Measurements from ENCODE around the gene SETD4.

The SETD4 gene

DNA sequence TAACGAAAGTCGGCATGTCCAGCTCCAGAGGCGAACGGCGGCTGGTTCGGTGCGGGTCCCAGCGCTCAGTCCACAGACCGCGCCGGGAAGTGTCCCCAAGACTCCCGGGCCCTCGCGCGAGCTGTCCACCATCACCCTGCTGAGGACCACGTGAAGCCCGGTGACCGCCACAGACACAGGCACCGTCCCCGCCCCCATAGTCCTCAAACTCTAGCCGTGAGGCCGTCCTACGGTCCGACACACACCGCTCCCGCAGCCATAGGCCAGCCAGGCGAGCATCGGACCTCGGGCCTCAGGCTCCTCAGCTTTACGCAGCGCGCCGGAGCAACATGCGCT, 535 bp downstream of the SETD4 start:
- DNase-seq (ENCODE audit: insufficient read length, low spot score), result no peak
- TF ChIP-seq, protein P1, sequence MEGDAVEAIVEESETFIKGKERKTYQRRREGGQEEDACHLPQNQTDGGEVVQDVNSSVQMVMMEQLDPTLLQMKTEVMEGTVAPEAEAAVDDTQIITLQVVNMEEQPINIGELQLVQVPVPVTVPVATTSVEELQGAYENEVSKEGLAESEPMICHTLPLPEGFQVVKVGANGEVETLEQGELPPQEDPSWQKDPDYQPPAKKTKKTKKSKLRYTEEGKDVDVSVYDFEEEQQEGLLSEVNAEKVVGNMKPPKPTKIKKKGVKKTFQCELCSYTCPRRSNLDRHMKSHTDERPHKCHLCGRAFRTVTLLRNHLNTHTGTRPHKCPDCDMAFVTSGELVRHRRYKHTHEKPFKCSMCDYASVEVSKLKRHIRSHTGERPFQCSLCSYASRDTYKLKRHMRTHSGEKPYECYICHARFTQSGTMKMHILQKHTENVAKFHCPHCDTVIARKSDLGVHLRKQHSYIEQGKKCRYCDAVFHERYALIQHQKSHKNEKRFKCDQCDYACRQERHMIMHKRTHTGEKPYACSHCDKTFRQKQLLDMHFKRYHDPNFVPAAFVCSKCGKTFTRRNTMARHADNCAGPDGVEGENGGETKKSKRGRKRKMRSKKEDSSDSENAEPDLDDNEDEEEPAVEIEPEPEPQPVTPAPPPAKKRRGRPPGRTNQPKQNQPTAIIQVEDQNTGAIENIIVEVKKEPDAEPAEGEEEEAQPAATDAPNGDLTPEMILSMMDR (IDR thresholded peaks at IDR 0.05; ENCODE audit: insufficient read depth, missing control alignments), result no peak
- no peak for FAIRE-seq

DNA sequence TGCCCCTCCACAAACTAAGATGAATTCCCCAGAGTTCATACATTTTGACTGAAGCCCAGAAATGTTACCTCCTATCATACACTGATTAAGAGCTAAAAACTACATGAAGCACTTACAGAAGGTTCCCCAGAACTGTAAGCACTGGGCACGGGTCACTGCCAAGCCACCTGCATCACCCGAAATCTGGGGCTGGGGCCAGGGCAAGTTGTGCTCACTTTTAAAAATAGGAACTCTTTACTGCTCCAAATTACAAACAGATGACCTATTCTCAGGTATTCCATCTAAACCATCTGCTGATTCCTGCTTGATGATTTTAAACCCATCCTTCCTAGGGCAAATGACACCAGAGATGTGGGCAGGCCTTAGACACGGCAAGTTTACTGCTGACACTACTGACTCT, 4.8 kb downstream of the SETD4 start:
- no peak for DNase-seq (ENCODE audit: insufficient read length, low spot score)
- TF ChIP-seq, protein P1 (IDR thresholded peaks at IDR 0.05; ENCODE audit: insufficient read depth, missing control alignments), result no peak
- no peak for FAIRE-seq

DNA sequence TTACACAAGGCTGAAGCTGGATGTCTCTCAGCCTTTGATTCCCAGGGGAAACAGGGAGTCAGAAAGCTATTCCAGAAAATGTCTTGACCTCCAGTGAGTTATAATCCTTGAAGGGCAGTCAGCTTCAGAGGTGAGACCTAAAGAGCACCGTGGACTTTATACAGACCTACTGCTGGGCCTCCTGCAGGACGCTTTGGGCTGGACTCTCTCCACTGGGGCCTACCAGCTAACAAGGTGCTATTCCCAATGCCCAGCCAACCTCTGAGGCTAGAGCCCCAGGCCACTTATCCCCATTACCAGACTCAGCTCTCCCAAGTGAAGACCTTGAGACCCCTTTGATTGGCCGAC, 6.6 kb downstream of the SETD4 start:
- DNase-seq (ENCODE audit: insufficient read length, low spot score), result no peak
- TF ChIP-seq, protein P1 (IDR thresholded peaks at IDR 0.05; ENCODE audit: insufficient read depth, missing control alignments), result no peak
- no peak for FAIRE-seq

DNA sequence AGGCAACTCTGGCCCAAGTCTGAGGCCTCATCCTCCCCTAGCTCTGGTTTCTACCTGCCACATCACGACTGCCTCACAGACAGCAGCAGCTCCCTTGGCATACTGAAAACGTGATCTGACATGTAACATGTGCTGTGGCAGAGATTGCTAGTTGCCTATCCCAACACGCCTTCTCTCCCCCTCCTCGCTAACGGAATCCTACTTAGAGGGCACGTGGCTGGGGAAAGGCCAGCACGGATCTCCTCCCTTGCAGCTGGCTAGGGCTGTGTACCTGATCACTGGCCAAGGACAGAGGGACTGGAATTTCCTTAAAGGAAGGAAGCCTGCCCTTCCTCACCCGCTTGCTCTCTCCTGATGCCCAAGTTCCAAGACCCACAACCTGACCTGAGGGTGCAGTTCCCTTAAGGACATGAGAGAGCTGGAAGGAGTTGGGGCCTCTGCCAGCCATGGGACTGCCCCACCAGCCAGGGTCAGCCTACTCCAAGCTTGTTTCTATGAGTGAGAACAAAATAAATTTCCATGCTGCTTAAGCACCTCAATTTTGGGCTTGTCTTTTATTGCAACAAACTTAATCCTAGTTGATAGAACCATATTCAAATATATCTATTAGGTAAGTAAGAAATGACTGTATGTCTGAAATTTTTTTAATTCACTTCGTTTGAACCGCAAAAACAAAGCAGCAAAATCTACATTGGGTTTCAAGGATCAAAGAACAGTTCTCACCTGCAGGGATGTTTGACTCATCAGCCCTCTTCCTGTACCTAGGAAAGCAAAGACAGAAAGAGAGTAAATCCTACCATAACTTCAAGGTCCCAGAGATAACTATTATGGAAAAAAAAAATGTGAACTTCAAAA, 7.2 kb downstream of the SETD4 start:
- TF ChIP-seq, protein P1 (IDR thresholded peaks at IDR 0.05; ENCODE audit: insufficient read depth, missing control alignments), result no peak
- FAIRE-seq (no peak), DNase-seq (ENCODE audit: insufficient read length, low spot score) (no peak)

DNA sequence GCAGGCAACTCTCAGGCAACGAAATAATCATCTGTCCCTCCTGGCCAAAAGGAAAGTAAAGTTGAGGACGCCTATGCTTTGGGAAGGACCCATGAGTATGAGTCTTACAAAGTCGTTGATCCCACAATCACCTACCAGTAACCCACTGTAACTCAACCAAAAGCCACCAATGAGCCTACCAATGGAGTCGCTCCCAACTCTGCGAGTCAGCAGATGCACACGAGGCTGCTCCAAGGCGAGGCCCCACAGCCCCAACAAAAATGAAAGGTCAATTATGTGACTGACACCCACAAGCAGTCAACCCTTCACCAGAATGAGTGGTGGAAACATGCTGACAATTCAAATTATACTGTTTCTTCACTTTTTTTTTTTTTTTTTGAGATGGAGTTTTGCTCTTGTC, 12.0 kb downstream of the SETD4 start:
- FAIRE-seq, result no peak

DNA sequence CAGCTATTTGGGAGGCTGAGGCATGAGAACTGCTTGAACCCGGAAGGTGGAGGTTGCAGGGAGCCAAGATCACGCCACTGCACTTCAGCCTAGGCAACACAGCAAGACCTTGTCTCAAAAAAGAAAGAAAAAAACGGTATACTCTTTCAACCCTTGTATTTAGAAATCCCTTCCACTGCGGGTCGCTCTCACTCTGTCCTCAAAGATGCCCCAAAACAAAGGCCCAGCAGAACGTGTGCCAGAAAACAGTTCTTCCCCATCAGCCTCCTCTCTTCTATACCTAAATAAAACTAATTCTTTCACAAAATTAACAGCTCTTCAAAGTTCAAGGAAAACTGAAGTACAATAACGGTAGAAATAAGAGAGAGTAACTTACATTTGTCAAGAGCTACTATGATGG, 13.2 kb downstream of the SETD4 start:
- FAIRE-seq (no peak), DNase-seq (ENCODE audit: insufficient read length, low spot score) (no peak)
- TF ChIP-seq, protein P1 (IDR thresholded peaks at IDR 0.05; ENCODE audit: insufficient read depth, missing control alignments), result no peak

More for the DNA sequence above, 12.0 kb downstream of the SETD4 start:
- DNase-seq (ENCODE audit: insufficient read length, low spot score), result no peak
- TF ChIP-seq, protein P1 (IDR thresholded peaks at IDR 0.05; ENCODE audit: insufficient read depth, missing control alignments), result no peak

DNA sequence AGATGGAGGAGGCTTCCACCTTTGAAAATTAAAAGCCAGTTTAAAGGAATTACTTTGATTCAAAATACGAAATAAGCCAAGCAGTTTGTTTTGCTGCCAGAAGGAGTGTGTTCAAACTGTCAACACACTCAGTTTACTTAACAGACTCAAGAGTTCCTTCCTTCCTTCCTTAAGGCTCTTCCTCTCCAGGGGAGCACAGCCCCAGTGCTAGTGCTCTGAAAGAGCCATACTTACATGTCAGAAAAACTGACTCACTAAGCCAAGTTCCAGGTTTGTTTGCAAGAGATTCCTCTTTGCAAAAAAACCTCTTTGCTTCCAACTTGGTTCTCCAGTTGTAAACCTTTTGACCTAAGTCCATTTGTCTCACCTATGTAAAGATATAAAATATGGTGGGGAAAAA, 14.3 kb downstream of the SETD4 start:
- FAIRE-seq, result no peak
- no peak for DNase-seq (ENCODE audit: insufficient read length, low spot score)
- TF ChIP-seq, protein P1 (IDR thresholded peaks at IDR 0.05; ENCODE audit: insufficient read depth, missing control alignments), result no peak
